Panc1 (cell line): ENCODE results near the gene GJA1. TPM values are rescaled to one million over a fixed set of nuclear protein-coding genes. Genes with fewer than 3 reads are reported as not detected.

ENCODE experiments used
- ATAC-seq: fragments of 200-7000 bp; cut with Tn5 transposase; 2 replicates; pipeline ENCODE4 v1.9.1; 2020; ENCODE audit warnings: mild to moderate bottlenecking, moderate library complexity
- BruUV-seq: library from RNA; stranded (reverse); fragments of 400-500 nt; replicated peaks from 2 replicates; lab custom pipeline; 2021; lab: Mats Ljungman, UMichigan
- CTCF ChIA-PET: fragments of 300-600 bp; sonication (Branson Sonifier 250); formaldehyde crosslinking; loops from one replicate; lab custom pipeline; 2022; ENCODE audit warnings: antibody characterized with exemption; lab: Charles Lee
- POLR2A ChIA-PET: fragments of 300-600 bp; sonication (Branson Sonifier 250); formaldehyde crosslinking; loops from one replicate; lab custom pipeline; 2022; ENCODE audit warnings: antibody characterized with exemption; lab: Charles Lee
- DNase-seq: peaks from one replicate; pipeline ENCODE4 v3.0.0-alpha.2; 2010; ENCODE audit warnings: low read depth, low spot score
- H3K27ac ChIP-seq: 2 replicates; pipeline ENCODE4 v1.5.1; 2011; ENCODE audit warnings: mild to moderate bottlenecking, low read length, inconsistent platforms
- H3K27me3 ChIP-seq: fragments of 200-500 bp; sonication (Bioruptor generic); 2 replicates; pipeline ENCODE4 v1.6.0; 2014; ENCODE audit warnings: low read length, inconsistent platforms; ENCODE audit not compliant: control insufficient read depth, insufficient read depth
- H3K36me3 ChIP-seq: fragments of 200-500 bp; sonication (Bioruptor generic); 2 replicates; pipeline ENCODE4 v1.5.1; 2014; ENCODE audit warnings: inconsistent platforms, mild to moderate bottlenecking, low read length, moderate library complexity; ENCODE audit not compliant: control insufficient read depth, insufficient read depth
- H3K4me1 ChIP-seq: 2 replicates; pipeline ENCODE4 v1.5.1; 2011; ENCODE audit warnings: inconsistent platforms, mild to moderate bottlenecking, low read length, moderate library complexity; ENCODE audit not compliant: control insufficient read depth, insufficient read depth
- H3K4me3 ChIP-seq, 2 experiments: 2 replicates each; pipeline ENCODE4 v1.5.1; 2011 to 2012; ENCODE audit warnings: low read depth in 2 of 2, low read length in 2 of 2, mild to moderate bottlenecking in 2 of 2, inconsistent platforms in 1 of 2, moderate library complexity in 1 of 2
- H3K9me3 ChIP-seq: fragments of 200-500 bp; sonication (Bioruptor generic); 2 replicates; pipeline ENCODE4 v1.5.1; 2014; ENCODE audit warnings: low read depth, mild to moderate bottlenecking, inconsistent platforms, low read length, moderate library complexity; ENCODE audit not compliant: control insufficient read depth, insufficient read depth
- CTCF ChIP-seq: fragments of 450-650 bp; IDR thresholded peaks from 2 replicates; pipeline ENCODE4 v1.5.1; 2017; ENCODE audit warnings: mild to moderate bottlenecking
- POLR2AphosphoS5 ChIP-seq: IDR thresholded peaks from 2 replicates; pipeline ENCODE4 v1.6.1; 2012; ENCODE audit warnings: mild to moderate bottlenecking, low read depth, low read length, moderate library complexity
- REST ChIP-seq, 2 experiments: IDR thresholded peaks; 2 replicates each; pipeline ENCODE4 v1.6.1; 2011 to 2012; ENCODE audit warnings: low read depth in 2 of 2, control low read depth in 1 of 2, low read length in 1 of 2, mild to moderate bottlenecking in 1 of 2, moderate library complexity in 1 of 2; ENCODE audit not compliant: insufficient read depth in 1 of 2
- SIN3A ChIP-seq: IDR thresholded peaks from 2 replicates; pipeline ENCODE4 v1.6.1; 2012; ENCODE audit warnings: low read depth, mild to moderate bottlenecking, low read length, moderate library complexity, borderline replicate concordance; ENCODE audit not compliant: insufficient read depth
- TCF7L2 ChIP-seq: IDR thresholded peaks from 2 replicates; pipeline ENCODE4 v1.6.1; 2011; ENCODE audit warnings: mild to moderate bottlenecking, low read depth, low read length, inconsistent platforms
- in situ Hi-C: cut with HindIII; loops from 2 replicates; pipeline ENCODE4 v1.10.0; 2016; ENCODE audit warnings: low sequenced_read_pairs, low pct_unique_long_range_greater_than_20kb
- intact Hi-C: fragments of 100-400 bp; cut with micrococcal nuclease; formaldehyde crosslinking; loops from one replicate; pipeline ENCODE4 v1.10.0; 2022; ENCODE audit not compliant: unreplicated experiment
- total RNA-seq: library from RNA; stranded (reverse); gene quantifications from one replicate; pipeline ENCODE4 v1.2.1, GENCODE V29; 2021; ENCODE audit not compliant: unreplicated experiment

The GJA1 gene
- total RNA-seq, 1 experiment from 2014 or later: 3.8 TPM

GRCh38 chr6:121418346-121418745 lies 17.1 kb upstream of the GJA1 start:
- no peak overlapping the region for H3K4me3 ChIP-seq
- intact Hi-C loops (no loop called here), in situ Hi-C loops (no loop called here)
- no peaks in the 10 kb centered on the region for H3K27me3 ChIP-seq
- no peak for DNase-seq
- CTCF ChIA-PET: no interaction called here
- no peaks in the 10 kb centered on the region for H3K36me3 ChIP-seq
- POLR2A ChIA-PET: no interaction called here
- TF ChIP-seq CTCF (no peak), TCF7L2 (no peak), REST (IDR thresholded peaks at IDR 0.05; ENCODE audit: insufficient read depth in 1 of 2, low read depth in 2 of 2, low read length in 1 of 2) (no peak), POLR2AphosphoS5 (no peak), SIN3A (no peak)
- BruUV-seq: no TSS peak
- H3K4me1 ChIP-seq: no peaks in the 10 kb centered on the region
- no peak for ATAC-seq
- H3K27ac ChIP-seq: no peak overlapping the region
- H3K9me3 ChIP-seq: no peaks in the 10 kb centered on the region

- Histone ChIP-seq H3K27me3 (no peaks in the 10 kb centered on the region), H3K4me1 (no peaks in the 10 kb centered on the region), H3K9me3 (no peaks in the 10 kb centered on the region), H3K4me3 (no peak overlapping the region), H3K27ac (no peak overlapping the region), H3K36me3 (no peaks in the 10 kb centered on the region)
- POLR2A ChIA-PET: no interaction called here
- no peak for TF ChIP-seq SIN3A
- no peak for TF ChIP-seq POLR2AphosphoS5
- TF ChIP-seq TCF7L2: no peak
- no peak for TF ChIP-seq REST (IDR thresholded peaks at IDR 0.05; ENCODE audit: insufficient read depth in 1 of 2, low read depth in 2 of 2, low read length in 1 of 2)
- no peak for TF ChIP-seq CTCF
- ATAC-seq (no peak), DNase-seq (no peak)
- in situ Hi-C loops: no loop called here
- CTCF ChIA-PET: no interaction called here
- no TSS peak for BruUV-seq
- intact Hi-C loops: no loop called here
These were observed 8.8 kb upstream of the GJA1 start for GRCh38 chr6:121426686-121427085.
